ENCODE results near the gene LSM4.
"Not testable (repeated sequence)": the region's sequence is repeated elsewhere in the genome, so short reads cannot be mapped to it uniquely, and the experiment has no call there.

Gene LSM4

GRCh38 chr19:18340990-18341868 is 18.4 kb upstream of the LSM4 start:
- peak; percentile 49 to 57 for DNase-seq

- DNase-seq, result peak; percentile 16 to 22
These were observed 17.5 kb upstream of the LSM4 start, which contains the start of gene PGPEP1 for GRCh38 chr19:18340190-18340989. Gene PGPEP1, plus strand, starts transcription at chr19:18340598. Its CDS starts 84 bp downstream, at chr19:18340682.

GRCh38 chr19:18339723-18340122 is 16.8 kb upstream of the LSM4 start:
- peak; percentile 24 to 34 for DNase-seq

GRCh38 chr19:18338541-18338940 is 15.7 kb upstream of the LSM4 start:
- no peak for DNase-seq

GRCh38 chr19:18336121-18336520 is 13.2 kb upstream of the LSM4 start:
- DNase-seq, result no peak

GRCh38 chr19:18333680-18334079 is 10.8 kb upstream of the LSM4 start:
- DNase-seq, result no peak

GRCh38 chr19:18332917-18333530 is 10.1 kb upstream of the LSM4 start:
- DNase-seq, result no peak

- DNase-seq, result no peak
These were observed 8.0 kb upstream of the LSM4 start for GRCh38 chr19:18330868-18331267.

GRCh38 chr19:18329035-18329376 is 6.1 kb upstream of the LSM4 start:
- no peak for DNase-seq

- DNase-seq, result peak; percentile 96 to 97
These were observed 5.6 kb upstream of the LSM4 start for GRCh38 chr19:18328340-18329034.

- no peak for DNase-seq
These were observed 3.9 kb upstream of the LSM4 start for GRCh38 chr19:18326772-18327171.

- DNase-seq, result not testable (repeated sequence)
These were observed 1.5 kb upstream of the LSM4 start for GRCh38 chr19:18324373-18324731.

- peak; percentile 28 to 29 for DNase-seq
These were observed 538 bp downstream of the LSM4 start for GRCh38 chr19:18322318-18322758.

- DNase-seq, result peak; percentile 47 to 51
These were observed 1.2 kb downstream of the LSM4 start for GRCh38 chr19:18321734-18322102.

GRCh38 chr19:18320865-18321733 is 1.8 kb downstream of the LSM4 start:
- no peak for DNase-seq

GRCh38 chr19:18319591-18320135 is 3.2 kb downstream of the LSM4 start:
- DNase-seq, result no peak

- peak; percentile 75 to 78 for DNase-seq
These were observed 4.7 kb downstream of the LSM4 start for GRCh38 chr19:18317961-18318800.

GRCh38 chr19:18313398-18313797 is 9.5 kb downstream of the LSM4 start:
- DNase-seq, result no peak

- no peak for DNase-seq
These were observed 10.8 kb downstream of the LSM4 start for GRCh38 chr19:18312092-18312534.

GRCh38 chr19:18311502-18312091 is 11.3 kb downstream of the LSM4 start:
- DNase-seq, result no peak

Measured in AML-193 (cell line).